HepG2 (cell line): ENCODE results near the gene TAP1. TPM values are rescaled to one million over a fixed set of nuclear protein-coding genes. Genes with fewer than 3 reads are reported as not detected.

Source experiments
- DMAP1 ChIP-seq: IDR thresholded peaks from 2 replicates; pipeline ENCODE4 v1.6.1; 2016
- ETV5 ChIP-seq: IDR thresholded peaks from 2 replicates; pipeline ENCODE4 v1.6.1; 2018; ENCODE audit warnings: missing biosample characterization, missing genetic modification reagents, inconsistent platforms, borderline replicate concordance
- FOSL2 ChIP-seq: sonication (generic); formaldehyde crosslinking; IDR thresholded peaks from 2 replicates; pipeline ENCODE4 v1.4.0; 2020; ENCODE audit warnings: missing genetic modification reagents
- KAT8 ChIP-seq: IDR thresholded peaks from 2 replicates; pipeline ENCODE4 v1.6.1; 2016; ENCODE audit warnings: missing genetic modification reagents, missing compliant biosample characterization
- KDM3A ChIP-seq: IDR thresholded peaks from 2 replicates; pipeline ENCODE4 v1.6.1; 2018; ENCODE audit warnings: low read depth, missing compliant biosample characterization
- THRA ChIP-seq: sonication (generic); formaldehyde crosslinking; IDR thresholded peaks from 2 replicates; pipeline ENCODE4 v1.4.0; 2020; ENCODE audit warnings: missing genetic modification reagents, borderline replicate concordance
- ZBTB25 ChIP-seq: IDR thresholded peaks from 2 replicates; pipeline ENCODE4 v1.6.1; 2018; ENCODE audit warnings: missing genetic modification reagents
- ZFP82 ChIP-seq: sonication (generic); formaldehyde crosslinking; IDR thresholded peaks from 2 replicates; pipeline ENCODE4 v1.5.1; 2020; ENCODE audit warnings: mild to moderate bottlenecking, missing genetic modification reagents, borderline replicate concordance
- ZNF235 ChIP-seq: sonication (generic); formaldehyde crosslinking; IDR thresholded peaks from 2 replicates; pipeline ENCODE4 v1.8.1; 2023; ENCODE audit warnings: mild to moderate bottlenecking, missing genetic modification reagents, borderline replicate concordance
- ZNF543 ChIP-seq: sonication (generic); formaldehyde crosslinking; IDR thresholded peaks from 2 replicates; pipeline ENCODE4 v1.4.0; 2020; ENCODE audit warnings: mild to moderate bottlenecking, missing genetic modification reagents
- ZNF558 ChIP-seq: sonication (generic); formaldehyde crosslinking; IDR thresholded peaks from 2 replicates; pipeline ENCODE4 v1.9.0; 2022; ENCODE audit warnings: mild to moderate bottlenecking, missing genetic modification reagents, borderline replicate concordance
- ZNF572 ChIP-seq: sonication (generic); formaldehyde crosslinking; IDR thresholded peaks from 2 replicates; pipeline ENCODE4 v1.5.1; 2020; ENCODE audit warnings: mild to moderate bottlenecking, missing genetic modification reagents
- ZNF772 ChIP-seq: sonication (generic); formaldehyde crosslinking; IDR thresholded peaks from 2 replicates; pipeline ENCODE4 v1.5.0; 2020; ENCODE audit warnings: mild to moderate bottlenecking, missing genetic modification reagents
- ZNF782 ChIP-seq: sonication (generic); formaldehyde crosslinking; IDR thresholded peaks from 2 replicates; pipeline ENCODE4 v1.4.0; 2020; ENCODE audit warnings: missing genetic modification reagents, mild to moderate bottlenecking, borderline replicate concordance
- ZNF784 ChIP-seq: sonication (generic); formaldehyde crosslinking; IDR thresholded peaks from 2 replicates; pipeline ENCODE4 v1.5.1; 2020; ENCODE audit warnings: missing genetic modification reagents, mild to moderate bottlenecking, borderline replicate concordance
- ZNF883 ChIP-seq: sonication (generic); formaldehyde crosslinking; IDR thresholded peaks from 2 replicates; pipeline ENCODE4 v1.5.1; 2020; ENCODE audit warnings: mild to moderate bottlenecking, missing genetic modification reagents; ENCODE audit errors: not compliant biosample characterization
- polyA plus RNA-seq, 8 experiments: library from polyadenylated mRNA; depleted of rRNA in 3 of 8; stranded (reverse) in 7 of 8; unstranded in 1 of 8; fragments of >200 nt; fragmentation: Illumina TruSeq in 4 of 8; extraction: Trizol in 4 of 8; gene quantifications; 2 replicates each; pipeline versions ENCODE4 v1.2.1 to v1.2.3, GENCODE V29; 2011 to 2016; ENCODE audit warnings: low read depth in 4 of 8, missing spikeins in 1 of 8, mixed read lengths in 1 of 8; ENCODE audit not compliant: insufficient read depth in 1 of 8
- total RNA-seq, 5 experiments: library from RNA; depleted of rRNA; stranded (reverse); fragments of >200 nt; fragmentation: Illumina TruSeq; extraction: Trizol; gene quantifications; 2 replicates each; pipeline ENCODE4 v1.2.3, GENCODE V29; 2016; ENCODE audit warnings: low read depth in 1 of 5
- TF ChIP-seq, protein P1 (sequence below): IDR thresholded peaks from 2 replicates; pipeline ENCODE4 v1.4.0; 2020; ENCODE audit warnings: mild to moderate bottlenecking, missing genetic modification reagents

TAP1 gene
- total and polyA plus RNA-seq, 2 of the 13 experiments (the other 11 are each of a cell fraction or from before 2014, with no cell fraction given) = 31.2 to 52.2 TPM

DNA sequence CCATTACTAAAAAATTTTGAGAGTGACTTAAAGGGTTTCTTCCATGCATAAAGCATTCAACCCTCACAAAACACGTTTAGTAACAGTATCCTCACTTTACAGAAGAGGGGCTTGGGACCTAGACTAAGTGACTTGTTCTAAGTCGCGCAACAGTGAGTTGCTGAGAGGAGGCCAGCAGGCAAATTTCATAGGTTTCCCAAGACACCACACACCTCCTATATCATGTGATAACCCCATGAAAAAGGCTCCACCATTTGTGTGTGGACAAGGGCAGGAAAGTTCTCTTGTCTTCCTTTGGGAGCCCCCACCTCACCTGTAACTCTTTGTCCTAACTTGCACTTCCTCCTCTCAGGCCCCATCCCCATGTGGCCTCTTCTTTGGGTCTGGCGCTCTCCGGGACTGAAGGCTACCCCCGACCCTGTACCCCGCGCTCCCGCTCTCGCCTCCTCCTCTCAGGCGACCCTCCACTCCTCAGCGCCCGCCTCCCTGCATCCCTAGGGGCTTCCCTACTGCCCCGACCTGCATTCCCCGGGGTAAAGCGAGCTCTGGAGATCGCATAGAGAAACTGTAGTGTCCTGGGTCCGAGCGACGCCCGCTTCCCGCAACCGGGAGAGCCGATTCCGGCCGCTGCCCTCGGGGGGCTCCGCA, 10.0 kb downstream of the TAP1 start (continued):
- 0 out of 2 replicates have a peak, but pooled peaks have one; percentile 12 for TF ChIP-seq ZNF572 (CRISPR knock-in tag)
- 0 out of 2 replicates have a peak, but pooled peaks have one; percentile 8 for TF ChIP-seq THRA (CRISPR knock-in tag)
- TF ChIP-seq ZBTB25 (CRISPR knock-in tag) = 0 out of 2 replicates have a peak, but pooled peaks have one; percentile 16
- TF ChIP-seq ZNF782 (CRISPR knock-in tag) = peak; percentile 42; the same call in 1 of the 2 replicates
- TF ChIP-seq KAT8 (CRISPR knock-in tag) = peak; percentile 7; the same call in 1 of the 2 replicates
- TF ChIP-seq ZNF784 (CRISPR knock-in tag) = 0 out of 2 replicates have a peak, but pooled peaks have one; percentile 23
- 0 out of 2 replicates have a peak, but pooled peaks have one; percentile 45 for TF ChIP-seq KDM3A
- peak; percentile 50; the same call in 1 of the 2 replicates for TF ChIP-seq ZFP82 (CRISPR knock-in tag)
- TF ChIP-seq ZNF772 (CRISPR knock-in tag) = 0 out of 2 replicates have a peak, but pooled peaks have one; percentile 56
- 0 out of 2 replicates have a peak, but pooled peaks have one; percentile 6 for TF ChIP-seq DMAP1
- no peak for TF ChIP-seq ZNF235
- TF ChIP-seq FOSL2 (CRISPR knock-in tag) = 0 out of 2 replicates have a peak, but pooled peaks have one; percentile 0
- TF ChIP-seq ZNF558 = 0 out of 2 replicates have a peak, but pooled peaks have one; percentile 31
- peak; percentile 59 for TF ChIP-seq ZNF883
- TF ChIP-seq, protein P1, sequence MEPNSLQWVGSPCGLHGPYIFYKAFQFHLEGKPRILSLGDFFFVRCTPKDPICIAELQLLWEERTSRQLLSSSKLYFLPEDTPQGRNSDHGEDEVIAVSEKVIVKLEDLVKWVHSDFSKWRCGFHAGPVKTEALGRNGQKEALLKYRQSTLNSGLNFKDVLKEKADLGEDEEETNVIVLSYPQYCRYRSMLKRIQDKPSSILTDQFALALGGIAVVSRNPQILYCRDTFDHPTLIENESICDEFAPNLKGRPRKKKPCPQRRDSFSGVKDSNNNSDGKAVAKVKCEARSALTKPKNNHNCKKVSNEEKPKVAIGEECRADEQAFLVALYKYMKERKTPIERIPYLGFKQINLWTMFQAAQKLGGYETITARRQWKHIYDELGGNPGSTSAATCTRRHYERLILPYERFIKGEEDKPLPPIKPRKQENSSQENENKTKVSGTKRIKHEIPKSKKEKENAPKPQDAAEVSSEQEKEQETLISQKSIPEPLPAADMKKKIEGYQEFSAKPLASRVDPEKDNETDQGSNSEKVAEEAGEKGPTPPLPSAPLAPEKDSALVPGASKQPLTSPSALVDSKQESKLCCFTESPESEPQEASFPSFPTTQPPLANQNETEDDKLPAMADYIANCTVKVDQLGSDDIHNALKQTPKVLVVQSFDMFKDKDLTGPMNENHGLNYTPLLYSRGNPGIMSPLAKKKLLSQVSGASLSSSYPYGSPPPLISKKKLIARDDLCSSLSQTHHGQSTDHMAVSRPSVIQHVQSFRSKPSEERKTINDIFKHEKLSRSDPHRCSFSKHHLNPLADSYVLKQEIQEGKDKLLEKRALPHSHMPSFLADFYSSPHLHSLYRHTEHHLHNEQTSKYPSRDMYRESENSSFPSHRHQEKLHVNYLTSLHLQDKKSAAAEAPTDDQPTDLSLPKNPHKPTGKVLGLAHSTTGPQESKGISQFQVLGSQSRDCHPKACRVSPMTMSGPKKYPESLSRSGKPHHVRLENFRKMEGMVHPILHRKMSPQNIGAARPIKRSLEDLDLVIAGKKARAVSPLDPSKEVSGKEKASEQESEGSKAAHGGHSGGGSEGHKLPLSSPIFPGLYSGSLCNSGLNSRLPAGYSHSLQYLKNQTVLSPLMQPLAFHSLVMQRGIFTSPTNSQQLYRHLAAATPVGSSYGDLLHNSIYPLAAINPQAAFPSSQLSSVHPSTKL (CRISPR knock-in tag) = no peak
- TF ChIP-seq ZNF543 (CRISPR knock-in tag) = peak; percentile 8; the same call in 1 of the 2 replicates
- 0 out of 2 replicates have a peak, but pooled peaks have one; percentile 25 for TF ChIP-seq ETV5 (CRISPR knock-in tag)
